Body of pancreas (tissue), 4 donors: Measurements from ENCODE around the gene MRPS11. TPM values are rescaled to one million over a fixed set of nuclear protein-coding genes. Genes with fewer than 3 reads are reported as not detected.

ENCODE experiments used
- ATAC-seq: fragments of 150-250 bp; one replicate; pipeline ENCODE4 v1.9.1; 2016
- DNase-seq, 4 donors: peaks; one replicate each; pipeline ENCODE4 v3.0.0-alpha.2; 2019
- H3K27ac ChIP-seq, 4 donors: fragments of 200-600 bp; sonication (generic); 1 replicate in 3 of 4; 2 replicates in 1 of 4; pipeline versions ENCODE4 v1.5.1 to v1.6.1; 2016 to 2019; ENCODE audit warnings: mild to moderate bottlenecking in 1 of 4, mixed read lengths in 1 of 4, moderate library complexity in 1 of 4
- H3K27me3 ChIP-seq, 2 donors: fragments of 200-600 bp; sonication (generic); one replicate each; pipeline ENCODE4 v1.6.0; 2016; ENCODE audit warnings: mild to moderate bottlenecking in 1 of 2
- H3K36me3 ChIP-seq, 2 donors: fragments of 200-600 bp; sonication (generic); replicated peaks in 1 of 2; 2 replicates each; pipeline ENCODE4 v1.5.1; 2016; ENCODE audit warnings: low read depth in 2 of 2; ENCODE audit not compliant: insufficient read depth in 1 of 2
- H3K4me1 ChIP-seq: fragments of 200-600 bp; sonication (generic); one replicate; pipeline ENCODE4 v1.6.0; 2016
- H3K4me3 ChIP-seq, 2 donors: fragments of 200-600 bp; sonication (generic); 1 replicate in 1 of 2; 2 replicates in 1 of 2; pipeline ENCODE4 v1.5.1; 2016 to 2019
- H3K9me3 ChIP-seq, 3 donors: fragments of 200-600 bp; sonication (generic); 1 replicate in 2 of 3; 2 replicates in 1 of 3; pipeline ENCODE4 v1.5.1; 2016
- POLR2A ChIP-seq, 3 donors: fragments of 450-650 bp; IDR thresholded peaks; one replicate each; pipeline ENCODE4 v1.6.1; 2016; ENCODE audit warnings: antibody characterized with exemption in 3 of 3, mild to moderate bottlenecking in 2 of 3
- WGBS, 2 donors: methylation state at CpG; one replicate each; pipeline ENCODE4 v1.1.5; 2017; 5-methylcytosine and 5-hydroxymethylcytosine counted together
- intact Hi-C: fragments of 100-400 bp; cut with DNase I; formaldehyde crosslinking; loops from one replicate; pipeline ENCODE4 v1.15.1; 2023
- total RNA-seq, 2 donors: library from RNA; depleted of rRNA; stranded (reverse); fragments of >200 nt; gene quantifications; one replicate each; pipeline ENCODE4 v1.1.0, GENCODE V29; 2016
- TF ChIP-seq, protein P1 (sequence below), 7 experiments: fragments of 450-650 bp in 4 of 7; fragments of 200-600 bp in 3 of 7; sonication (generic) in 3 of 7; IDR thresholded peaks; one replicate each; pipeline ENCODE4 v1.5.1; 2016 to 2019; ENCODE audit warnings: antibody characterized with exemption in 7 of 7

The MRPS11 gene
- total RNA-seq, 2 donors from 2014 or later: 16.2 to 35.5 TPM

DNA sequence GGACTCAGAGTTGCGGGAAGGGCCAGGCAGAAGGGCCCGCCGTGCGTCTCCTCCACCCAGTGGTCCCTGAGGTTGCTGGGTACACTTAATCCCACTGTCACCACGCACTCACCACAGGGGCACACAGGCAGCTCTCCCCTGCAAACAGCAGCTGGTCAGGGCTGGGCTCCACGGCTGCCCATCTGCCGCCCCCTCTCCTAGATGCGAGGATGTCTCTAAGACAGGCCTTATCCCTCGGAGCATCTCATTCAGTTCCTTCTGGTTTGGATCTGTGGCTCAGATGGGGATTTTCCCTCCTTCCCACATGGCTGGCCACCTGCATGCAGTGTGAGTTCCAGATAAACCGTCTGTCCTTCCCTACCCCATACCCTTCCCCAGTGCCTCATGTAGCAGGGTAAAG, 26.3 kb downstream of the MRPS11 start:
- Histone ChIP-seq H3K9me3 (no peaks in the 10 kb centered on the region), H3K27me3 (no peaks in the 10 kb centered on the region), H3K4me1 (no peaks in the 10 kb centered on the region), H3K36me3 (no peaks in the 10 kb centered on the region), H3K4me3 (no peak overlapping the region), H3K27ac (no peak overlapping the region)
- TF ChIP-seq, protein P1, sequence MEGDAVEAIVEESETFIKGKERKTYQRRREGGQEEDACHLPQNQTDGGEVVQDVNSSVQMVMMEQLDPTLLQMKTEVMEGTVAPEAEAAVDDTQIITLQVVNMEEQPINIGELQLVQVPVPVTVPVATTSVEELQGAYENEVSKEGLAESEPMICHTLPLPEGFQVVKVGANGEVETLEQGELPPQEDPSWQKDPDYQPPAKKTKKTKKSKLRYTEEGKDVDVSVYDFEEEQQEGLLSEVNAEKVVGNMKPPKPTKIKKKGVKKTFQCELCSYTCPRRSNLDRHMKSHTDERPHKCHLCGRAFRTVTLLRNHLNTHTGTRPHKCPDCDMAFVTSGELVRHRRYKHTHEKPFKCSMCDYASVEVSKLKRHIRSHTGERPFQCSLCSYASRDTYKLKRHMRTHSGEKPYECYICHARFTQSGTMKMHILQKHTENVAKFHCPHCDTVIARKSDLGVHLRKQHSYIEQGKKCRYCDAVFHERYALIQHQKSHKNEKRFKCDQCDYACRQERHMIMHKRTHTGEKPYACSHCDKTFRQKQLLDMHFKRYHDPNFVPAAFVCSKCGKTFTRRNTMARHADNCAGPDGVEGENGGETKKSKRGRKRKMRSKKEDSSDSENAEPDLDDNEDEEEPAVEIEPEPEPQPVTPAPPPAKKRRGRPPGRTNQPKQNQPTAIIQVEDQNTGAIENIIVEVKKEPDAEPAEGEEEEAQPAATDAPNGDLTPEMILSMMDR (IDR thresholded peaks at IDR 0.05): no peak
- no peak for TF ChIP-seq POLR2A (IDR thresholded peaks at IDR 0.05)
- WGBS, 2 donors: 81 to 94% methylated on average over 10 of the region's 10 CpGs
- intact Hi-C loops: no loop called here
- no peak for DNase-seq
- ATAC-seq: no peak

DNA sequence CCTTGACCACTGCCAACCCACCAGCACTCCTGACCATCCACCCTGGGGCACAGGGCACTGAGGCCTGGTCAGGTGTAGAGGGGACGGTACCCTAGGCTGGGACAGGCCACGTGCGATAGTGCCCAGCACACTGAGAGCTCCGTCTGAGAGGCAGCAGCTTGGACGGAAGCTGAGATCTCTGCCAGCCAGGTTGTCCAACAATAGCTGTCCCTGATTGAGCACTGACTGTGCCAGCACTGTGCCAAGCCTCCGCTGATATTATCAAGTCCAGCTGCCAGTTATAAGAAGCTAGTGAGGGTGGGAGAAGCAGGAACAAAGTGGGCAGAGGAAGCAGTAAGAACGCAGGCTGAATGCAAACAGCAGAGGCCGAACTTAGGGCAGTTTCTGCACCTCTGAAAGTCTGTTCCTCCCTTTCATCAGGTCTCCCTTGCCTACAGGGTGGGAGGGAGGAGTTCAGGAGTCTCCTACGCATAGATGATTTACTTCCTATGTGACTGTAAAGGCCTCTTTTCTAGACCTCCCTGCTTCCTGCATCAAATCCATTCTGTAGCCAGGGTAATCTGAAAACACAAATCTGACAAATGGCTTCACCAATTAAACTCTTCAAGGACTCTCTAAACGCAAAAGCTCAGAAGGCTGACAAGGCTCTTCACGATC, 29.7 kb downstream of the MRPS11 start:
- no peak for TF ChIP-seq POLR2A (IDR thresholded peaks at IDR 0.05)
- TF ChIP-seq, protein P1 (IDR thresholded peaks at IDR 0.05): no peak
- intact Hi-C loops: no loop called here
- Histone ChIP-seq H3K9me3 (no peaks in the 10 kb centered on the region), H3K27me3 (no peaks in the 10 kb centered on the region), H3K36me3 (no peaks in the 10 kb centered on the region), H3K4me1 (no peaks in the 10 kb centered on the region), H3K4me3 (no peak overlapping the region), H3K27ac (no peak overlapping the region)
- no peak for DNase-seq
- WGBS, 2 donors: 80 to 82% methylated on average over 11 of the region's 11 CpGs
- ATAC-seq: no peak

DNA sequence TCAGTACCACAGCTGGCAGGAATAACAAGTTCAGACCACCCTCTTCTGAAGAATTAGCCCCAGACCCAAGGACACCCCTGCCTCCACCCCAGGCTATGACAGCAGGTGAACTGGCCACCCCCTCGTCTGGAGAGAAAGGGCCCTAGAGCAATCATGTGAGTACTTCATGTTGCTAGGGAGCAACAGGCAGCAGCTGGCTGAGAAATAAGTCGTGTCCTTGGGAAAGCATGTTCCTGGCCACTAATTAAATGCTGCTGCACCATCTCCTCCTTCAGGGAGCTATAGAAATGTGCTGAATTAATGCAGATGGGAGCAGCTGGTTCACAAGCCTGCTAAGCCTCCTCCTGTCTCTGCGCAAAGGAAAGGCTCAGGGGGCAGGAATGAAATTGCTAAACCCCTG, 31.5 kb downstream of the MRPS11 start:
- TF ChIP-seq, protein P1 (IDR thresholded peaks at IDR 0.05): no peak
- no peaks in the 10 kb centered on the region for H3K9me3 ChIP-seq
- H3K36me3 ChIP-seq: no peaks in the 10 kb centered on the region
- H3K27me3 ChIP-seq: no peaks in the 10 kb centered on the region
- no peak overlapping the region for H3K27ac ChIP-seq
- no peak overlapping the region for H3K4me3 ChIP-seq
- whole genome bisulfite sequencing, 2 donors: 67 to 89% methylated on average over 3 of the region's 3 CpGs
- DNase-seq (peak in 1 of 4 donors; percentile 18), ATAC-seq (peak; percentile 30)
- intact Hi-C loops: no loop called here
- no peaks in the 10 kb centered on the region for H3K4me1 ChIP-seq

DNA sequence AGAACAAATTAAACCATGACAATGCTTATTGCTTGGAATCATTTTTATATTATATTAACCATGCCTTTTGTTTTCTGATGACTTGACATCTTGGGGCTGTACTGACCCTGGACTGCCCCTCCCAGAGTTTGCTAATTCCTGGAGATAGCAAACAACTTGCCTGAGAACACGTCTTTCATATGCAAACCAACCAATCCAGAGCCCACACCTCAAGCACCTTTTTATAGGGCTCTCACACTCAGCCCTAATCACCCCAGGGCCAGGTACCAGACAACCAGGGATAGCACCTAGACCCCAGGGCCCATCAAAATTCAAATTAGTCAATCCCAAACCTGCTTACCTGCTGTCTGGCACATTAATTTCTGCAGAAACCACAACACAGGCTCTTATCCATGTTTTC, 36.9 kb downstream of the MRPS11 start:
- Histone ChIP-seq H3K36me3 (peaks cover 0 to 2% of the 10 kb centered on the region in 2 donors), H3K4me3 (no peak overlapping the region), H3K9me3 (no peaks in the 10 kb centered on the region), H3K4me1 (no peaks in the 10 kb centered on the region), H3K27me3 (no peaks in the 10 kb centered on the region), H3K27ac (no peak overlapping the region)
- intact Hi-C loops: no loop called here
- 67 to 79% methylated on average over 1 of the region's 1 CpG for WGBS, 2 donors
- ATAC-seq: no peak
- DNase-seq: no peak
- TF ChIP-seq POLR2A (IDR thresholded peaks at IDR 0.05): no peak
- TF ChIP-seq, protein P1 (IDR thresholded peaks at IDR 0.05): no peak

DNA sequence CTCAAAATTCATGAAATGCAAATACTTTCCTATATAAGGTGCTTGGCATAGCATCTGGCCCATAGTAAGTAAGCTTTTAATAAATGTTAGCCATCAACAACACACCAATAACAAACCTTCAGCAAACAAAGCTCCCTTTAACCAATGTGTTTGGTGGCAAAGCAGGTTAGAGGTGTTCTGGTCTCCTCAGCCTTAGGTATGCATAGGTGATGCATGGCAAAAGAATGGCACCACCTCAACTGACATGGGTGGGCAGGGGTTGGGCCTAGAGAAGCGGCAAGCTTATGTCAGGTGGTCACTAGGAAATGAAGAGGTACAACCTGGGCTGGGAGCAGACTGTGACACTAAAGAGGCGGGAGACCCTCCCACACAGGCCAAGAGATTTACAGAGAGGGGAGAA, 38.2 kb downstream of the MRPS11 start:
- Histone ChIP-seq H3K4me1 (no peaks in the 10 kb centered on the region), H3K36me3 (peaks cover 0 to 2% of the 10 kb centered on the region in 2 donors), H3K27ac (no peak overlapping the region), H3K27me3 (no peaks in the 10 kb centered on the region), H3K4me3 (no peak overlapping the region), H3K9me3 (no peaks in the 10 kb centered on the region)
- WGBS, 2 donors: 97 to 100% methylated on average over 2 of the region's 2 CpGs
- intact Hi-C loops: no loop called here
- TF ChIP-seq, protein P1 (IDR thresholded peaks at IDR 0.05): no peak
- TF ChIP-seq POLR2A (IDR thresholded peaks at IDR 0.05): no peak
- no peak for ATAC-seq
- DNase-seq: no peak
